Coronary artery (tissue), 2 donors: ENCODE measurements around the gene CPNE8.

Experiments
- DNase-seq: peaks from one replicate; pipeline ENCODE4 v3.0.0-alpha.2; 2017; ENCODE audit warnings: low spot score
- H3K27ac ChIP-seq, 2 donors: fragments of 200-600 bp; sonication (generic); one replicate each; pipeline ENCODE4 v1.5.1; 2016 to 2019
- H3K4me3 ChIP-seq: fragments of 200-600 bp; sonication (generic); 2 replicates; pipeline ENCODE4 v1.5.1; 2016; ENCODE audit warnings: mild to moderate bottlenecking, moderate library complexity
- CTCF ChIP-seq: fragments of 200-600 bp; sonication (generic); IDR thresholded peaks from one replicate; pipeline ENCODE4 v1.5.1; 2019; ENCODE audit warnings: antibody characterized with exemption

CPNE8 gene

DNA sequence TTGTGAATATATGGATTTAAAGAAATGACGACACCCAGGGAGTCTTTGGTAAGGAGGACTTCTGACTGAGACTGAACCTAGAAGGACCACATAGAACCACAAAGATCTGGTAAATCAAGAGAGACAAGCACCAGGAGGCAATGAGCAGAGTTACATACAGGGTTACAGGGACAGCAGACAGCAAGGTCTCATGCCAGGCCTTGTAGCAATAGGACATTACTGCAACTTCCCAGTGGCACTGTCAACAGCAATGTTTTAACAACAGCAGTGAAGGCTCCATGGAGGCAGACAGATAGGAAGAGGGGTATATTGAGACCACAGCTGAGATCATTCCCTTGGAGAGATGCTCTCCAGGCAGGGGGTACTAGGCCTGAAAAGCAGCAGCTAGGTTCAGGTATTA lies 18.5 kb downstream of the CPNE8 start:
- no peak for DNase-seq
- H3K4me3 ChIP-seq: no peak overlapping the region
- no peak for TF ChIP-seq CTCF
- no peak overlapping the region for H3K27ac ChIP-seq

DNA sequence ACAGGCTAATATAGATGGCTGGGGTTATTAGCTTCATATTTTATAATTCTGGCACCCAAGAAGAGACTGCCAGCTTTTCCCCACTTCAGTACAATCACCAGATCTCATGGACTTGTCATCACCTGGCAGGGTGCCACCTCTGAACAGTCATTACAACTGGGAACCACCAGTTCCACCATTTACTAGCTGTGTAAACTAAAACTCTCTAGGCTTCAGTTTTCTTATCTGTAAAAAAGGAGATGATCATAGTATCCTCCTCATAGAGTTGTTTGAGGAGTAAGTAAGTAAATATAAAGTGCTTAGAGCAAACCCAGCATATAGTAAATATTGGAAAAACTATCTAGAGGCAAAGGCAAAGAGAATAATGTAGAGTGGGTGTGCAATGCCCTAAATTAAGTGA lies 19.3 kb downstream of the CPNE8 start:
- DNase-seq: no peak
- H3K4me3 ChIP-seq: no peak overlapping the region
- H3K27ac ChIP-seq: no peak overlapping the region
- no peak for TF ChIP-seq CTCF

DNA sequence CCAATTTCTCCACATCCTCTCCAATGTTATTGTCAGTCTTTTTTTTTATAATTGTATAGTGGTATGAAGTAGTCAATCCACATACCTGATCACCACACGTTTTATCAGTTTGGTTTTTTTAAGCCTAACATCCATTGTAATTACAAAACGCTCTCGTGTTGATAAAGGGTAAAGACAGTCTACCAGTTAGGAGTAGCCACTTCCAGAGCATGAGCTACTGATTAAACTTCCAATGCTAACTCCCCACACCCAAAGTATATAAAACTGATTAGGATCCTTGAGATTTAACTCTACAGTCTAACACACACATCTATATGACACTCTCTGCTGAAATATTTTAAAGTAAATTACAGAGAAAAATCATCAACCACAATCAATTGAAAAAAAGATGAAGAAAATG lies 20.7 kb downstream of the CPNE8 start:
- no peak for TF ChIP-seq CTCF
- DNase-seq: no peak
- H3K4me3 ChIP-seq: no peak overlapping the region
- H3K27ac ChIP-seq: no peak overlapping the region

- no peak for DNase-seq
- no peak for TF ChIP-seq CTCF
- Histone ChIP-seq H3K4me3 (no peak overlapping the region), H3K27ac (no peak overlapping the region)
These were observed 21.7 kb downstream of the CPNE8 start for GRCh38 chr12:38883629-38884134.

GRCh38 chr12:38880288-38880687 lies 25.1 kb downstream of the CPNE8 start:
- no peak overlapping the region for H3K27ac ChIP-seq
- no peak overlapping the region for H3K4me3 ChIP-seq
- no peak for DNase-seq
- no peak for TF ChIP-seq CTCF

- Histone ChIP-seq H3K27ac (no peak overlapping the region), H3K4me3 (no peak overlapping the region)
- TF ChIP-seq CTCF: no peak
- DNase-seq: no peak
These were observed 26.4 kb downstream of the CPNE8 start for GRCh38 chr12:38878986-38879385.

GRCh38 chr12:38878333-38878705 lies 27.1 kb downstream of the CPNE8 start:
- TF ChIP-seq CTCF: no peak
- Histone ChIP-seq H3K27ac (no peak overlapping the region), H3K4me3 (no peak overlapping the region)
- DNase-seq: no peak
